B cell (primary cell): ENCODE results near the gene AUTS2. TPM values are rescaled to one million over a fixed set of nuclear protein-coding genes. Genes with fewer than 3 reads are reported as not detected.

Experiments used
- ATAC-seq: fragments of 200-7000 bp; cut with Tn5 transposase; one replicate; pipeline ENCODE4 v1.10.0; 2021; ENCODE audit warnings: low read depth, mild to moderate bottlenecking, moderate number of reproducible peaks, moderate library complexity
- CTCF ChIA-PET: fragments of 350-600 bp; sonication (Branson Sonifier 250); formaldehyde crosslinking; loops from one replicate; lab custom pipeline; 2021; ENCODE audit warnings: antibody characterized with exemption, inconsistent platforms; lab: Charles Lee
- POLR2A ChIA-PET: fragments of 350-600 bp; sonication (Branson Sonifier 250); formaldehyde crosslinking; loops from one replicate; lab custom pipeline; 2021; ENCODE audit warnings: antibody characterized with exemption; lab: Charles Lee
- DNase-seq: peaks from one replicate; pipeline ENCODE4 v3.0.0; 2013
- H2AFZ ChIP-seq: 2 replicates; pipeline ENCODE4 v1.6.1; 2012; ENCODE audit warnings: mild to moderate bottlenecking, low read depth, low read length; ENCODE audit not compliant: insufficient read depth, poor library complexity, severe bottlenecking
- H3K27ac ChIP-seq, 2 donors: 1 replicate in 1 of 2; 2 replicates in 1 of 2; pipeline ENCODE4 v1.5.1; 2012 to 2013; ENCODE audit warnings: low read length in 2 of 2, mild to moderate bottlenecking in 2 of 2, moderate library complexity in 1 of 2
- H3K27me3 ChIP-seq, 4 experiments: fragments of 200-600 bp in 1 of 4; sonication (generic) in 1 of 4; replicated peaks in 1 of 4; 1 replicate in 2 of 4; 2 replicates in 2 of 4; pipeline versions ENCODE4 v1.6.1 to v1.7.0; 2013 to 2016; ENCODE audit warnings: low read length in 3 of 4, mild to moderate bottlenecking in 2 of 4, mixed read lengths in 1 of 4, moderate library complexity in 1 of 4; ENCODE audit not compliant: insufficient read depth in 4 of 4, control insufficient read depth in 3 of 4; ENCODE audit errors: control extremely low read depth in 1 of 4
- H3K36me3 ChIP-seq, 2 experiments: replicated peaks in 1 of 2; 1 replicate in 1 of 2; 2 replicates in 1 of 2; pipeline versions ENCODE4 v1.6.1 to v1.7.1; 2013; ENCODE audit warnings: low read length in 1 of 2; ENCODE audit not compliant: insufficient read depth in 2 of 2, control insufficient read depth in 1 of 2; ENCODE audit errors: control extremely low read depth in 1 of 2, extremely low read depth in 1 of 2
- H3K4me1 ChIP-seq, 2 donors: fragments of 200-600 bp in 1 of 2; sonication (generic) in 1 of 2; 1 replicate in 1 of 2; 2 replicates in 1 of 2; pipeline versions ENCODE4 v1.5.1 to v1.6.1; 2013 to 2017; ENCODE audit warnings: low read length in 2 of 2; ENCODE audit not compliant: control insufficient read depth in 2 of 2, insufficient read depth in 2 of 2
- H3K4me2 ChIP-seq: replicated peaks from 2 replicates; pipeline ENCODE3; 2012; ENCODE audit warnings: mild to moderate bottlenecking, low read depth, low read length; ENCODE audit not compliant: poor library complexity, severe bottlenecking
- H3K4me3 ChIP-seq, 5 experiments: fragments of 200-600 bp in 1 of 5; sonication (generic) in 1 of 5; 1 replicate in 3 of 5; 2 replicates in 2 of 5; pipeline versions ENCODE4 v1.5.1 to v1.7.0; 2011 to 2016; ENCODE audit warnings: low read length in 4 of 5, mild to moderate bottlenecking in 4 of 5, low read depth in 2 of 5, control low read depth in 1 of 5, moderate library complexity in 1 of 5; ENCODE audit not compliant: insufficient read depth in 1 of 5; ENCODE audit errors: control extremely low read depth in 1 of 5, extremely low read depth in 1 of 5
- H3K79me2 ChIP-seq: fragments of 200-600 bp; sonication (generic); one replicate; pipeline ENCODE4 v1.6.0; 2016; ENCODE audit warnings: low read length; ENCODE audit not compliant: control insufficient read depth, insufficient read depth
- H3K9ac ChIP-seq: fragments of 200-600 bp; sonication (generic); 2 replicates; pipeline ENCODE4 v1.6.1; 2017; ENCODE audit warnings: mild to moderate bottlenecking, low read length, moderate library complexity
- H3K9me3 ChIP-seq, 3 donors: one replicate each; pipeline versions ENCODE4 v1.6.1 to v1.7.1; 2013; ENCODE audit warnings: low read length in 2 of 3; ENCODE audit not compliant: control insufficient read depth in 2 of 3, insufficient read depth in 1 of 3; ENCODE audit errors: control extremely low read depth in 1 of 3
- H4K20me1 ChIP-seq: 2 replicates; pipeline ENCODE4 v1.6.0; 2012; ENCODE audit warnings: mild to moderate bottlenecking, low read length; ENCODE audit not compliant: insufficient read depth, control insufficient read depth, poor library complexity, severe bottlenecking
- H3K27ac Mint-ChIP-seq: one replicate; pipeline ENCODE4 v1.8.0; 2021; ENCODE audit warnings: mixed read lengths
- H3K27me3 Mint-ChIP-seq: one replicate; pipeline ENCODE4 v1.8.0; 2021; ENCODE audit warnings: mixed read lengths
- H3K4me1 Mint-ChIP-seq: one replicate; pipeline ENCODE4 v1.8.0; 2021; ENCODE audit warnings: mixed read lengths
- H3K4me3 Mint-ChIP-seq: one replicate; pipeline ENCODE4 v1.8.0; 2021; ENCODE audit warnings: mixed read lengths
- H3K9me3 Mint-ChIP-seq: one replicate; pipeline ENCODE4 v1.8.0; 2022; ENCODE audit warnings: mixed read lengths; ENCODE audit not compliant: insufficient read depth
- EZH2 ChIP-seq: IDR thresholded peaks from 2 replicates; pipeline ENCODE4 v1.6.1; 2012; ENCODE audit warnings: borderline replicate concordance, low read depth, mild to moderate bottlenecking, moderate library complexity, low read length; ENCODE audit not compliant: insufficient read depth, poor library complexity, severe bottlenecking
- WGBS: methylation state at CpG from one replicate; pipeline ENCODE4 v1.1.5; 2013; ENCODE audit warnings: missing lambda C conversion rate; ENCODE audit not compliant: insufficient coverage; 5-methylcytosine and 5-hydroxymethylcytosine counted together
- intact Hi-C: fragments of 100-400 bp; cut with micrococcal nuclease; formaldehyde crosslinking; loops from one replicate; pipeline ENCODE4 v1.10.0; 2022
- polyA plus RNA-seq: library from polyadenylated mRNA; depleted of rRNA; stranded (reverse); fragments of >200 nt; gene quantifications from 2 replicates; pipeline ENCODE4 v1.2.3, GENCODE V29; 2012
- total RNA-seq, 2 donors: library from RNA; stranded (reverse); fragments of 120-200 nt in 1 of 2; gene quantifications; 1 replicate in 1 of 2; 2 replicates in 1 of 2; pipeline versions ENCODE4 v1.2.3 to v1.2.4, GENCODE V29; 2013 to 2022
- TF ChIP-seq, protein P1 (sequence below): fragments of 200-600 bp; IDR thresholded peaks from one replicate; pipeline ENCODE4 v1.8.0; 2022; ENCODE audit warnings: antibody characterized with exemption, mild to moderate bottlenecking

Gene AUTS2
- total and polyA plus RNA-seq, 2 donors (not counting 1 experiment from before 2014, with no cell fraction given), result 22.3 to 35.0 TPM

DNA sequence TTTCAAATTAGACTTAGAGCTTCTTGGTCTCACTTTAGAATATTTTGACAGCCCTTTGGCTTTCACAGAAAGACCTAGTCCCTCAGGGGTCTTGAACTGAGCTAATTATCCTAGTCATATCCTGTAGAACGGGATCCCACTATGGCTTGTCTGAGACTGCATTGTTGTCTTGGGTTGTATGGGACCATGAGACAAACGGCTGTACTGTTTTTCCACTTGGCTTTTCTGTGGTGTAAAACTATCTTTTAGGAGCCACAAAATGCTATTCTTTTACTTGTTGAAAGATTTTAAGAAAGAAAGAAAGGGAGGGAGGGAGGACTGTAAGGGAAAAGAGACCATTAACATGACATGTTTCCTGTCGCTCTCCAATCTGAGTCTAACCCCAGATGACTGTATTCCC is 432.5 kb downstream of the AUTS2 start:
- WGBS, result 97% methylated on average over 3 of the region's 3 CpGs
- Histone ChIP-seq H4K20me1 (peaks cover 12% of the 10 kb centered on the region), H3K9ac (no peak overlapping the region), H3K4me3 (no peak overlapping the region), H3K27me3 (no peaks in the 10 kb centered on the region), H3K27ac (no peak overlapping the region), H3K4me2 (no peak overlapping the region), H2AFZ (no peak overlapping the region), H3K79me2 (peaks cover 30% of the 10 kb centered on the region), H3K36me3 (no peaks in the 10 kb centered on the region), H3K9me3 (peaks cover 0 to 4% (median 2%) of the 10 kb centered on the region in 3 donors), H3K4me1 (peaks cover 14 to 22% of the 10 kb centered on the region in 2 donors)
- Mint-ChIP-seq H3K4me3 (no peak overlapping the region), H3K27me3 (no peaks in the 10 kb centered on the region), H3K27ac (no peak overlapping the region), H3K9me3 (peaks cover 3% of the 10 kb centered on the region), H3K4me1 (peaks cover 30% of the 10 kb centered on the region)
- intact Hi-C loops, result no loop called here
- TF ChIP-seq, protein P1, sequence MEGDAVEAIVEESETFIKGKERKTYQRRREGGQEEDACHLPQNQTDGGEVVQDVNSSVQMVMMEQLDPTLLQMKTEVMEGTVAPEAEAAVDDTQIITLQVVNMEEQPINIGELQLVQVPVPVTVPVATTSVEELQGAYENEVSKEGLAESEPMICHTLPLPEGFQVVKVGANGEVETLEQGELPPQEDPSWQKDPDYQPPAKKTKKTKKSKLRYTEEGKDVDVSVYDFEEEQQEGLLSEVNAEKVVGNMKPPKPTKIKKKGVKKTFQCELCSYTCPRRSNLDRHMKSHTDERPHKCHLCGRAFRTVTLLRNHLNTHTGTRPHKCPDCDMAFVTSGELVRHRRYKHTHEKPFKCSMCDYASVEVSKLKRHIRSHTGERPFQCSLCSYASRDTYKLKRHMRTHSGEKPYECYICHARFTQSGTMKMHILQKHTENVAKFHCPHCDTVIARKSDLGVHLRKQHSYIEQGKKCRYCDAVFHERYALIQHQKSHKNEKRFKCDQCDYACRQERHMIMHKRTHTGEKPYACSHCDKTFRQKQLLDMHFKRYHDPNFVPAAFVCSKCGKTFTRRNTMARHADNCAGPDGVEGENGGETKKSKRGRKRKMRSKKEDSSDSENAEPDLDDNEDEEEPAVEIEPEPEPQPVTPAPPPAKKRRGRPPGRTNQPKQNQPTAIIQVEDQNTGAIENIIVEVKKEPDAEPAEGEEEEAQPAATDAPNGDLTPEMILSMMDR, result no peak
- no peak for TF ChIP-seq EZH2
- CTCF ChIA-PET, result interaction anchor here (0.7 to 1.5 kb wide), 2 partner anchors 10 to 12 kb away, joined by 3 read pairs; no protein-coding TSS in a partner anchor
- DNase-seq (no peak), ATAC-seq (no peak)
- POLR2A ChIA-PET, result no interaction called here

DNA sequence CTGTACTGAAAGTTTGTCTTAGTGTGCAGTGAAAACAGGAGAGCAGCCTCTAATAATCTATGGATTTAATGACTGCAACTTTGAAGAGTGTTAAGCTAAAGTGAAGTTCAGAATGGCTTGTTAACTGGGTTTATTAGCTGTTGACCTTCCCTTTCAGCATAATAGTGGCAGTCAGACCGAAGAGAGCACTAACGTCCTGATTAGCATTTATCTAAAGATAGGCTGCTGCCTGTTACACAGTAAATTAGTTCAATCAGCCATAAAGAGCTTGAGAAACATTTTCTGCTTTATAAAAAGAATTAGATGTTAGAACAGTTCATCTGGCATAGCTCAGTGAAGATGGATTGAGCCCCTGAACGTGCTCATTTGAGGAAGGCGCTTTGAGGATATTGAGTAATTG is 433.0 kb downstream of the AUTS2 start:
- WGBS, result 94% methylated on average over 2 of the region's 4 CpGs
- H3K79me2 ChIP-seq, result peaks cover 25% of the 10 kb centered on the region
- H3K4me3 Mint-ChIP-seq, result no peak overlapping the region
- CTCF ChIA-PET, result interaction anchor here (0.7 to 1.5 kb wide), 2 partner anchors 10 to 11 kb away, joined by 3 read pairs; no protein-coding TSS in a partner anchor
- H3K36me3 ChIP-seq, result no peaks in the 10 kb centered on the region
- H3K4me1 ChIP-seq, result peaks cover 14 to 22% of the 10 kb centered on the region in 2 donors
- POLR2A ChIA-PET, result no interaction called here
- H3K27me3 ChIP-seq, result no peaks in the 10 kb centered on the region
- H3K9me3 Mint-ChIP-seq, result peaks cover 3% of the 10 kb centered on the region
- no peak for TF ChIP-seq EZH2
- TF ChIP-seq, protein P1, result no peak
- intact Hi-C loops, result no loop called here
- no peak overlapping the region for H3K9ac ChIP-seq
- DNase-seq (no peak), ATAC-seq (no peak)
- H2AFZ ChIP-seq, result no peak overlapping the region
- peaks cover 12% of the 10 kb centered on the region for H4K20me1 ChIP-seq
- peaks cover 30% of the 10 kb centered on the region for H3K4me1 Mint-ChIP-seq
- peaks cover 0 to 4% (median 2%) of the 10 kb centered on the region in 3 donors for H3K9me3 ChIP-seq
- H3K4me2 ChIP-seq, result no peak overlapping the region
- H3K27me3 Mint-ChIP-seq, result no peaks in the 10 kb centered on the region
- H3K27ac Mint-ChIP-seq, result no peak overlapping the region
- H3K4me3 ChIP-seq, result no peak overlapping the region
- no peak overlapping the region for H3K27ac ChIP-seq
